CD8-positive, alpha-beta memory T cell (primary cell): ENCODE measurements around the gene PALMD. TPM values are rescaled to one million over a fixed set of nuclear protein-coding genes. Genes with fewer than 3 reads are reported as not detected.

ENCODE experiments used
- CTCF ChIA-PET: fragments of 350-600 bp; sonication (Branson Sonifier 250); formaldehyde crosslinking; loops from one replicate; lab custom pipeline; 2021; ENCODE audit warnings: antibody characterized with exemption; lab: Charles Lee
- POLR2A ChIA-PET: fragments of 350-600 bp; sonication (Branson Sonifier 250); formaldehyde crosslinking; loops from one replicate; lab custom pipeline; 2021; ENCODE audit warnings: antibody characterized with exemption; lab: Charles Lee
- DNase-seq, 5 donors: peaks; one replicate each; pipeline versions ENCODE4 v3.0.0 to v3.0.0-alpha.2; 2020 to 2022; ENCODE audit warnings: mixed read lengths in 1 of 5
- H3K27ac ChIP-seq: one replicate; pipeline ENCODE4 v1.7.0; 2013; ENCODE audit warnings: low read depth, mild to moderate bottlenecking, low read length, moderate library complexity
- H3K27me3 ChIP-seq: 2 replicates; pipeline ENCODE4 v1.7.0; 2013; ENCODE audit warnings: low read length, mild to moderate bottlenecking; ENCODE audit not compliant: insufficient read depth, poor library complexity, severe bottlenecking
- H3K36me3 ChIP-seq: 2 replicates; pipeline ENCODE4 v1.7.0; 2013; ENCODE audit warnings: mild to moderate bottlenecking, low read length, moderate library complexity; ENCODE audit not compliant: insufficient read depth
- H3K4me1 ChIP-seq: 2 replicates; pipeline ENCODE4 v1.7.0; 2013; ENCODE audit warnings: mild to moderate bottlenecking, low read length, moderate library complexity; ENCODE audit not compliant: insufficient read depth
- H3K4me3 ChIP-seq: 2 replicates; pipeline ENCODE4 v1.7.0; 2013; ENCODE audit warnings: mild to moderate bottlenecking, low read length
- H3K9me3 ChIP-seq: 2 replicates; pipeline ENCODE4 v1.7.0; 2013; ENCODE audit warnings: mild to moderate bottlenecking, low read length
- H3K27ac Mint-ChIP-seq, 8 donors: one replicate each; pipeline ENCODE4 v1.8.0; 2020 to 2021; ENCODE audit warnings: mixed read lengths in 8 of 8, mild to moderate bottlenecking in 6 of 8, inconsistent platforms in 3 of 8, moderate library complexity in 3 of 8
- H3K27me3 Mint-ChIP-seq, 2 donors: one replicate each; pipeline ENCODE4 v1.8.0; 2020 to 2021; ENCODE audit warnings: mixed read lengths in 2 of 2, mild to moderate bottlenecking in 1 of 2, moderate library complexity in 1 of 2
- H3K36me3 Mint-ChIP-seq, 3 donors: one replicate each; pipeline ENCODE4 v1.8.0; 2020 to 2021; ENCODE audit warnings: mixed read lengths in 3 of 3, inconsistent platforms in 1 of 3, mild to moderate bottlenecking in 1 of 3
- H3K4me1 Mint-ChIP-seq, 3 donors: one replicate each; pipeline ENCODE4 v1.8.0; 2020 to 2021; ENCODE audit warnings: mixed read lengths in 3 of 3, inconsistent platforms in 1 of 3, mild to moderate bottlenecking in 1 of 3
- H3K4me3 Mint-ChIP-seq, 7 donors: one replicate each; pipeline ENCODE4 v1.8.0; 2020 to 2021; ENCODE audit warnings: mixed read lengths in 7 of 7, mild to moderate bottlenecking in 6 of 7, moderate library complexity in 4 of 7, inconsistent platforms in 2 of 7
- H3K9me3 Mint-ChIP-seq, 5 donors: one replicate each; pipeline ENCODE4 v1.8.0; 2020 to 2022; ENCODE audit warnings: mixed read lengths in 5 of 5, mild to moderate bottlenecking in 3 of 5, moderate library complexity in 2 of 5, inconsistent platforms in 1 of 5
- polyA plus RNA-seq: library from polyadenylated mRNA; unstranded; fragments of 300-500 nt; fragmentation: Illumina TruSeq; gene quantifications from one replicate; pipeline ENCODE4 v1.2.3, GENCODE V29; 2021
- total RNA-seq, 2 experiments: library from RNA; stranded (reverse); gene quantifications; one replicate each; pipeline ENCODE4 v1.2.3, GENCODE V29; 2021

The PALMD gene
- total and polyA plus RNA-seq, 3 experiments from 2014 or later = not detected

DNA sequence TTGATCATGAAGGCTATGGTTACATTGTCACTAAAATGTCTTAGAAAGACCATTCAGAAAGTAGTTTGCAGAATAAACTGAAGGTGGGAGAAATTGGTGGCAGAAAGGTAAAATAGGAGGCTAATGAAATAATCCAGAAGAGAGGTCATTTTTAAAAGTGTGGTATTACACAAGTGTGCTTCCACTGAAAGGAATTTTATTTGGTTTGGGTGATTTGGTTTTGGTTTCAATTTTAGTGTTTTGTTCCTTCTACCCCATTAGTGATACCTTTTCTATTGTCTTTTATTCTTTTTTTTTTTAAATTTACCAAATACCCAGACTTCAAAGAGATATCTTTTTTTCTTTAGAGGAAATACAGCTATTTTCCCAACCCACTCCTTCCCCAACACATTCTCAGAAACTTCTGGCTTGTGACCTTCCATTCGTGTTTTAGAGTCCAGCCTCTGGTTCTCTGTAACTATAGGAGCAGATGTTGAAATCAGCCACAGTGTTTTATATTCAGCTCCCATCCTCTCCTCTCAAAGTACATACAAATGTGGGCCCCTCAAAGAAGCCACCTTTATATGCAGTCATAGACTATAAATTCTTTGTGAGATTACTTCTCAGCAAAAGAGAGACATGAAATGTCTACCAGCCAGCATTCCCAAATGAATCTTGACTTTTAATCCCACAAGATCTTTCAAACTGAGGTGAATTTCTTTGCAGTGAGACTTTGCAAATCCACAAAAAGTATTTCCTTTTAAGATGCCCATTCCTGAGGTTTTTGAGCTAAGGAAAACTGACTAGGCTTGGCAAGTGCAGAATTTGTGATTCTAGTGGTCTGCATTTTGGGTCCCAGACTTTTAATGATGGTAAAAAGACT is 42.0 kb upstream of the PALMD start:
- Histone ChIP-seq H3K36me3 (no peaks in the 10 kb centered on the region), H3K4me3 (no peak overlapping the region), H3K4me1 (no peaks in the 10 kb centered on the region), H3K27ac (no peak overlapping the region), H3K27me3 (no peaks in the 10 kb centered on the region), H3K9me3 (no peaks in the 10 kb centered on the region)
- ChIA-PET CTCF (no interaction called here), POLR2A (interaction anchor here (0.6 kb wide), 1 partner anchor 237 kb away, joined by 6 read pairs; no protein-coding TSS in a partner anchor)
- no peaks in the 10 kb centered on the region for H3K4me1 Mint-ChIP-seq
- DNase-seq = no peak
- H3K27ac Mint-ChIP-seq = no peak overlapping the region
- H3K36me3 Mint-ChIP-seq = no peaks in the 10 kb centered on the region
- H3K4me3 Mint-ChIP-seq = no peak overlapping the region
- peaks cover 0 to 2% (median 0%) of the 10 kb centered on the region in 5 donors for H3K9me3 Mint-ChIP-seq
- H3K27me3 Mint-ChIP-seq = no peaks in the 10 kb centered on the region

DNA sequence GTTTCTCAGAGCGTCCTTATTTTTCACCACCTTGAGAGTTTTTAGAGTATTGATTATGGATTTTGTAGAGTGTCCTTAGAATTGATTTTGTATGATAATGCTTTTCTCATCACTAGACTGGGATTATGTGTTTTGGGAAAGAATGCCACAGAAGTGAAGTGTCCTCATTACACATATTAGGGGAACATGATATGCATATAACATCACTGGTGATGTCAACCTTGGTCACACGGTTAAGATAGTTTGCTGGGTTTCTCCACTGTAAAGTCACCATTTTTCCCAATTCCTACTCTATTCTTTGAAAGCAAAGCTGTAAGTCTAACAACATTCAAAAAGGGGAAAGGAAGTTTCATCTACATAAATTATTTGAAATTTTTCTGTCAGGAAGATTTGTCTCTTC is 39.6 kb upstream of the PALMD start:
- H3K9me3 ChIP-seq = no peaks in the 10 kb centered on the region

DNA sequence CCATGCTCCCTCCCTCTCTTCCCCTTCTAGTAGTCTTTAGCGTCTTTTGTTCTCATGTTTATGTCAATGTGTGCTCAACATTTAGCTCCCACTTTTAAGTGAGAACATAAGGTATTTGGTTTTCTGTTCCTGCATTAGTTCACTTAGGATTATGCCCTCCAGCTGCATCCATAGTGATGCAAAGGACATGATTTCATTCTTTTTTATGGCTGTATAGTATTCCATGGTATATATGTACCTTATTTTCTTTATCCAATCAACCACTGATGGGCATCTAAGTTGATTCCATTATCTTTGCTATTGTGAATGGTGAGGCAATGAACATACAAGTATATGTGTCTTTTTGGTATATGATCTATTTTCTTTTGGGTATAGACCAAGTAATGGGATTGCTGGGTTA is 38.3 kb upstream of the PALMD start:
- Histone ChIP-seq H3K4me1 (no peaks in the 10 kb centered on the region), H3K4me3 (no peak overlapping the region), H3K27ac (no peak overlapping the region), H3K36me3 (no peaks in the 10 kb centered on the region), H3K9me3 (no peaks in the 10 kb centered on the region), H3K27me3 (no peaks in the 10 kb centered on the region)
- Mint-ChIP-seq H3K27ac (no peak overlapping the region), H3K36me3 (no peaks in the 10 kb centered on the region), H3K27me3 (peaks cover 0 to 10% of the 10 kb centered on the region in 2 donors), H3K4me1 (no peaks in the 10 kb centered on the region), H3K9me3 (peaks cover 0 to 7% (median 0%) of the 10 kb centered on the region in 5 donors), H3K4me3 (peak overlapping the region in 1 of 7 donors; percentile 3)
- ChIA-PET POLR2A (no interaction called here), CTCF (no interaction called here)
- DNase-seq = no peak

More for the DNA sequence above, 39.6 kb upstream of the PALMD start:
- H3K27me3 Mint-ChIP-seq = peaks cover 0 to 7% of the 10 kb centered on the region in 2 donors
- no peaks in the 10 kb centered on the region for H3K36me3 Mint-ChIP-seq
- H3K4me1 ChIP-seq = no peaks in the 10 kb centered on the region
- no peak overlapping the region for H3K4me3 Mint-ChIP-seq
- POLR2A ChIA-PET = no interaction called here
- no peak overlapping the region for H3K27ac Mint-ChIP-seq
- no peaks in the 10 kb centered on the region for H3K27me3 ChIP-seq
- no peaks in the 10 kb centered on the region for H3K36me3 ChIP-seq
- H3K27ac ChIP-seq = no peak overlapping the region
- CTCF ChIA-PET = no interaction called here
- H3K4me1 Mint-ChIP-seq = no peaks in the 10 kb centered on the region
- DNase-seq = no peak
- no peak overlapping the region for H3K4me3 ChIP-seq
- peaks cover 0 to 7% (median 0%) of the 10 kb centered on the region in 5 donors for H3K9me3 Mint-ChIP-seq

DNA sequence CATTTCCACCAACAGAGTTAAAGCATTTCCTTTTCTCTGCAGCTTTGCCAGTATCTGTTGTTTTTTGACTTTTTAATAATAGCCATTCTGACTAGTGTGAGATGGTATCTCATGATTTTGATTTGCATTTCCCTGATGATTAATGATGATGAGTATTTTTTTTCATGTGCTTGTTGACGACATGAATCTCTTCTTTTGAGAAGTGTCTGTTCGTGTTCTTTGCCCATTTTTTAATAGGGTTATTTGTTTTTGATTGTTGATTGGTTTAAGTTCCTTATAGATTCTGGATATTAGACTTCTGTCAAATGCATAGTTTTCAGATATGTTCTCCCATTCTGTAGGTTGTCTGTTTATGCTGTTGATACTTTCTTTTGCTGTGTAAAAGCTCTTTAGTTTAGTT is 37.9 kb upstream of the PALMD start:
- no peak overlapping the region for H3K4me3 ChIP-seq
- no peaks in the 10 kb centered on the region for H3K27me3 ChIP-seq
- H3K9me3 ChIP-seq = no peaks in the 10 kb centered on the region
- no peaks in the 10 kb centered on the region for H3K36me3 ChIP-seq
- Mint-ChIP-seq H3K9me3 (peaks cover 0 to 7% (median 0%) of the 10 kb centered on the region in 5 donors), H3K36me3 (no peaks in the 10 kb centered on the region), H3K4me1 (no peaks in the 10 kb centered on the region), H3K4me3 (no peak overlapping the region), H3K27ac (no peak overlapping the region), H3K27me3 (peaks cover 0 to 12% of the 10 kb centered on the region in 2 donors)
- H3K27ac ChIP-seq = no peak overlapping the region
- ChIA-PET POLR2A (no interaction called here), CTCF (no interaction called here)
- H3K4me1 ChIP-seq = no peaks in the 10 kb centered on the region
- DNase-seq = no peak

DNA sequence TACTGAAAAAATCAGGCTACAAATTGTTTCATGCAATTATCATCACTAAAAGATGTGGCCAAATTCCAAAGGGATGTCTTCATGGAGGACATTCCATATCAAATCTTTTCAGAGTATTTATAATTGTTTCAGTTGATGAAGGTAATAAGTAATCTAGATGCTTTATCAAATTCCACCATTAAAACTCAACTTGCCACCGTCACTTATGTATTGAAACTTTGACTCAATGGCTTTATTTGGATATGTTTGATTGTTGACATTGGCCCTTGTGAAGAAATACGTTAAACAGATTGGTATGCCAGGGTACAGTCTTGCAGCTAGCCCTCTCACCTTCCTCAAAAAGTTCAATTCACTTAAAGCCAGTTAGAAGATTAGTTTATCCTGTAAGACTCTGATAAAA is 32.2 kb upstream of the PALMD start:
- Histone ChIP-seq H3K4me1 (no peaks in the 10 kb centered on the region), H3K4me3 (no peak overlapping the region), H3K27ac (no peak overlapping the region), H3K27me3 (no peaks in the 10 kb centered on the region), H3K9me3 (no peaks in the 10 kb centered on the region), H3K36me3 (no peaks in the 10 kb centered on the region)
- POLR2A ChIA-PET = no interaction called here
- Mint-ChIP-seq H3K36me3 (no peaks in the 10 kb centered on the region), H3K4me3 (no peak overlapping the region), H3K9me3 (peaks cover 0 to 7% (median 0%) of the 10 kb centered on the region in 5 donors), H3K4me1 (no peaks in the 10 kb centered on the region), H3K27ac (no peak overlapping the region), H3K27me3 (peaks cover 2 to 23% of the 10 kb centered on the region in 2 donors)
- CTCF ChIA-PET = no interaction called here
- no peak for DNase-seq

DNA sequence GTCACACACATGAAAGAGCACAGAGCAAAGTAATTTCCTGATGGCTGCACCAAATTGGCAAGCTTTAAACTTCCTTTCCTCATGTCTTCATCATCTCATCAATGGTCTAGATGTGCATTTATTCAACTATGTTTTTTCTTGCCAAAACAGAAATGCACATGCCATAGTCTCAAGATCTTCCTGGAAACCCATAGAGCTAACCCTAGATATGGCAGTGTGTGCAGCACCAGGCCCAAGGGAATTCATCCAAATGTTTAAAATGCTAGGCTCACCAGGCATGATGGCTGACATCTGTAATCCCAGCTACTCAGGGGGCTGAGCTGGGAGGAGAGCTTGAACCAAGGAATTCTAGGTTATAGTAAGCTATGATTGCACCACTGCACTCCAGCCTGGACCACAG is 31.2 kb upstream of the PALMD start:
- Histone ChIP-seq H3K36me3 (no peaks in the 10 kb centered on the region), H3K27ac (no peak overlapping the region), H3K4me1 (no peaks in the 10 kb centered on the region), H3K27me3 (no peaks in the 10 kb centered on the region), H3K9me3 (no peaks in the 10 kb centered on the region), H3K4me3 (no peak overlapping the region)
- POLR2A ChIA-PET = no interaction called here
- H3K27me3 Mint-ChIP-seq = peaks cover 2 to 19% of the 10 kb centered on the region in 2 donors
- H3K4me3 Mint-ChIP-seq = no peak overlapping the region
- peaks cover 0 to 2% (median 0%) of the 10 kb centered on the region in 5 donors for H3K9me3 Mint-ChIP-seq
- no peaks in the 10 kb centered on the region for H3K4me1 Mint-ChIP-seq
- H3K36me3 Mint-ChIP-seq = no peaks in the 10 kb centered on the region
- CTCF ChIA-PET = no interaction called here
- no peak overlapping the region for H3K27ac Mint-ChIP-seq
- no peak for DNase-seq

DNA sequence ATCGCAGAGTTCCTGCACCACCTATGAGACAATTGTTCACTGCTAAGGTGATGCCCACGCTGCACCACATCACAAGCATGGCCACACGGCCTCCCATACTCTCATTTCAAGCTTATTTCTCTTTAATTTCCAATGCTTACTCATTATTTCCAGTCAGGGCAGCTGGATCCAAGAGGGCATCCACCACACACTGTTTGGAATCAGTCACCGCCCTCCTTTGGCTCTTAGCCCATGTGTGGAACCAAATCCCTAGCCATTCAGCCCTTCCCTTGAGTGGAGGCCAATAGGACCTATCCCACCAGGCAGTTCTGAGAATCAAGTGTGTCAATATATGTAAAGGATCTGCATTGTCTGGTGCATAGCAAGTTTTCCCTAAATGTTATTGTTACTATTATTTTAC is 26.3 kb upstream of the PALMD start:
- CTCF ChIA-PET = no interaction called here
- Mint-ChIP-seq H3K27me3 (peaks cover 2 to 24% of the 10 kb centered on the region in 2 donors), H3K9me3 (no peaks in the 10 kb centered on the region), H3K27ac (no peak overlapping the region), H3K36me3 (no peaks in the 10 kb centered on the region), H3K4me1 (no peaks in the 10 kb centered on the region), H3K4me3 (no peak overlapping the region)
- Histone ChIP-seq H3K27ac (no peak overlapping the region), H3K9me3 (no peaks in the 10 kb centered on the region), H3K4me3 (no peak overlapping the region), H3K4me1 (no peaks in the 10 kb centered on the region), H3K27me3 (no peaks in the 10 kb centered on the region), H3K36me3 (no peaks in the 10 kb centered on the region)
- POLR2A ChIA-PET = no interaction called here
- no peak for DNase-seq

DNA sequence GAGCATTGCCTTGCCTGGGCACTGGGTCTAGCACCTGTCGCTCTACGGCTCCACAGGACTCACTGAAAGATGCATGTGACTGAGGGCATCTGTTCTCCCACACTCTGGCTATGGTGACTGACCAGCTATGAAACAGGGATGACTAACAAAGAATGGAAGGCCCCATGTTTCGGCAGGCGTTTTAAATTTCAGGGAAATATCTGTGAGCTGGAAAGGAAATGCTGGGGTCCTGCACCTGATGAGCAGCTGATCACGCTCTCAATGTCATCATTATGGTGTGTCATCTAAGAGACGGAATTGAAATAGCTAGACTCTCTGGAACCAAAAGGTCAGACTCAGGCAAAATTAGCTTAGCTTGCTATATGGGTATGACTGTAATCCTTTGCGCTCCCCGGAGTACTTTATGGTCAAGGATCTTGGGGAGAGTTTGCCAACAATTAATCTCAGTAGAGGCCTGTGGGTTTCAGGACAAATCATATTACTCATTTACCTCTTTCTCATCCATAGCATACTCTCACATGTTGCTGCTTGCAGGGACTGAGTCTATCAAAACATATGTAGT is 24.5 kb upstream of the PALMD start:
- CTCF ChIA-PET = no interaction called here
- no peak for DNase-seq
- Histone ChIP-seq H3K4me1 (no peaks in the 10 kb centered on the region), H3K27ac (no peak overlapping the region), H3K4me3 (no peak overlapping the region), H3K36me3 (no peaks in the 10 kb centered on the region), H3K9me3 (no peaks in the 10 kb centered on the region), H3K27me3 (no peaks in the 10 kb centered on the region)
- no peaks in the 10 kb centered on the region for H3K9me3 Mint-ChIP-seq
- peaks cover 0 to 15% of the 10 kb centered on the region in 2 donors for H3K27me3 Mint-ChIP-seq
- H3K27ac Mint-ChIP-seq = no peak overlapping the region
- POLR2A ChIA-PET = no interaction called here
- H3K4me3 Mint-ChIP-seq = no peak overlapping the region
- no peaks in the 10 kb centered on the region for H3K4me1 Mint-ChIP-seq
- no peaks in the 10 kb centered on the region for H3K36me3 Mint-ChIP-seq
